Measurements from ENCODE around the gene NPBWR2.

Gene NPBWR2

GRCh38 chr20:64065062-64065973, 42.0 kb downstream of the NPBWR2 start:
- Mint-ChIP-seq H3K36me3 (no peaks in the 10 kb centered on the region), H3K9me3 (no peaks in the 10 kb centered on the region), H3K4me1 (peaks cover 37% of the 10 kb centered on the region), H3K4me3 (peak overlapping the region; percentile 48), H3K27ac (peak overlapping the region; percentile 88), H3K27me3 (no peaks in the 10 kb centered on the region)
- no peak for DNase-seq (ENCODE audit: low spot score in 2 of 2)
- ATAC-seq (ENCODE audit: low read depth), result peak; percentile 23

DNA sequence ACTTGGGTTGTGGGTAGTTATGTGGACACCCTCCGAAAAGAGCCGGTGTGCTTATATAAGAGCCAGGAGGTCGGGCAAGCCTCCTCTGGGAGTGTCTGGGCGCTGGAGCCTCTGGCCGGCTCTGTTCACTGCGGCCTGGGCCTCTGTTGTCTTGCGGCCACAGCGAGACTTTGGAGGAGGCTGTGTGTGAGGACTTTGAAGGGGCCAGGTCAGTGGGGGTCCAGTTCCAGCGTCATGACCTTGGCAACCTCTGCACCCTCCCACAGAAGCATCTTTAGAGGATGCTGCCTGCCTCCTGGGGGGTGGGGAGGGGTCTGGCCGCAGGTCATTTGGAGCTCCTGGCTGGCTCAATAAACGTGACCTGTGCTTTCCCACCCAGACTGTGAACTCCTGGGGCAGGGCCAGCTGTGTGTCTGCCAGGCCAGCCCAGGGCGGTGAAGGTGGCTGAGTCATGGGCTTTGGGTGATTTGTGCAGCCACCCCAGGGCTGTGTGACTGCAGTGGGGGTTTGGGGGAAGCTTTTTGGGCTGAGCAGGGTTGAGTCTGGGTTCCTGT, 43.1 kb downstream of the NPBWR2 start:
- no peaks in the 10 kb centered on the region for H3K27me3 Mint-ChIP-seq
- peak overlapping the region; percentile 90 for H3K4me3 Mint-ChIP-seq
- DNase-seq (ENCODE audit: low spot score in 2 of 2), result no peak
- no peaks in the 10 kb centered on the region for H3K36me3 Mint-ChIP-seq
- no peaks in the 10 kb centered on the region for H3K9me3 Mint-ChIP-seq
- H3K27ac Mint-ChIP-seq, result peak overlapping the region; percentile 86
- no peak for ATAC-seq (ENCODE audit: low read depth)
- peaks cover 38% of the 10 kb centered on the region for H3K4me1 Mint-ChIP-seq

GRCh38 chr20:64063389-64064144, 43.8 kb downstream of the NPBWR2 start:
- Mint-ChIP-seq H3K27me3 (no peaks in the 10 kb centered on the region), H3K4me1 (peaks cover 39% of the 10 kb centered on the region), H3K27ac (peak overlapping the region; percentile 86), H3K9me3 (no peaks in the 10 kb centered on the region), H3K36me3 (no peaks in the 10 kb centered on the region), H3K4me3 (peak overlapping the region; percentile 90)
- no peak for ATAC-seq (ENCODE audit: low read depth)
- DNase-seq (ENCODE audit: low spot score in 2 of 2), result no peak

DNA sequence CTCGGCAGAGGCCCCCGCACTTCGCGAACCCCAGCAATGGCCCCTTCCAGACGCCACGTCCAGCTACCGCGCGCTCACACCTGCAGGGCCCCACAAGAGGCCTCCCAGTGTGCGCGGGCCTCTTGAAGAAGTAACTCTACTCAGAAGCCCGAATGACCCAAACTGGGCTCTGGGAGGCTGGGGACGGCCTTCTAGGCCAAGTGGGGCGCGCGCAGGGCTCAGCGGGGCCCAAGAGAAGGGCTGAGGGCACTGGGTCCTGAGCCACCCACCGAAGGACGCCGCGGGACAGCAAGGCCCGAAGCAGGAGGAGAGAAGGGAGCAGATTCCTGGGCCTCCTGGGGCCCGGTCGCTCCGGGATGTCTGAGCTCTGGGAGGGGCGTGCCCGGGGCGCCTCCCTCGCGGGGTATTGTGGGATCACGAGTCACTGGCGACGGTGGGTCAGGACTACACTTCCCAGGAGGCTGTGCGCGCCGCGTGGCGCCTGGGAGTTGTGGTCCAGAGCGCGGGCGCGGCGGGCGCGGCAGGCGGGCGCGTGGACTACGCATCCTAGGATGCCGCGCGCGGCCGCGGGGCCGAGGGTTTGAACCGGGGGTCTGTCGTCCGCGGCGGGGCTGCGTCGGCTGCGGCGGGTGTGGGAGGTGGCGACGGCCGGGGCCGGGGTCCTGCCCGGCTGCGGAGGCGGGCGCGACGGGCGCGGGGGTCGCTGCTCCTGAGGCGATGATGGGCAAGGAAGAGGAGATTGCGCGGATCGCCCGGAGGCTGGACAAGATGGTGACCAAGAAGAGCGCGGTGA, 44.6 kb downstream of the NPBWR2 start, which contains the start of gene TCEA2:
Gene TCEA2 (plus strand): TSS at position 603 of the 793 bp plus-strand sequence. CDS start 115 bp downstream, at position 718.
- DNase-seq (ENCODE audit: low spot score in 2 of 2) (peak; percentile 89 to 90), ATAC-seq (ENCODE audit: low read depth) (peak; percentile 85)
- H3K27me3 Mint-ChIP-seq, result no peaks in the 10 kb centered on the region
- peak within 1 kb of the TSS; percentile 90 for H3K4me3 Mint-ChIP-seq
- H3K27ac Mint-ChIP-seq, result peak within 1 kb of the TSS; percentile 86
- H3K36me3 Mint-ChIP-seq, result no peaks in the 10 kb centered on the region
- H3K4me1 Mint-ChIP-seq, result peaks cover 43% of the 10 kb centered on the region
- H3K9me3 Mint-ChIP-seq, result no peaks in the 10 kb centered on the region

GRCh38 chr20:64062276-64062595, 45.1 kb downstream of the NPBWR2 start:
- Mint-ChIP-seq H3K36me3 (no peaks in the 10 kb centered on the region), H3K27ac (no peak overlapping the region), H3K27me3 (no peaks in the 10 kb centered on the region), H3K4me3 (peak overlapping the region; percentile 19), H3K4me1 (peaks cover 45% of the 10 kb centered on the region), H3K9me3 (no peaks in the 10 kb centered on the region)
- DNase-seq (ENCODE audit: low spot score in 2 of 2) (no peak), ATAC-seq (ENCODE audit: low read depth) (no peak)

GRCh38 chr20:64058536-64058935, 48.8 kb downstream of the NPBWR2 start:
- ATAC-seq (ENCODE audit: low read depth), result peak; percentile 11
- no peak for DNase-seq (ENCODE audit: low spot score in 2 of 2)
- Mint-ChIP-seq H3K9me3 (no peaks in the 10 kb centered on the region), H3K4me3 (peak overlapping the region; percentile 56), H3K36me3 (peaks cover 3% of the 10 kb centered on the region), H3K27me3 (peaks cover 9% of the 10 kb centered on the region), H3K27ac (peak overlapping the region; percentile 82), H3K4me1 (peaks cover 21% of the 10 kb centered on the region)

DNA sequence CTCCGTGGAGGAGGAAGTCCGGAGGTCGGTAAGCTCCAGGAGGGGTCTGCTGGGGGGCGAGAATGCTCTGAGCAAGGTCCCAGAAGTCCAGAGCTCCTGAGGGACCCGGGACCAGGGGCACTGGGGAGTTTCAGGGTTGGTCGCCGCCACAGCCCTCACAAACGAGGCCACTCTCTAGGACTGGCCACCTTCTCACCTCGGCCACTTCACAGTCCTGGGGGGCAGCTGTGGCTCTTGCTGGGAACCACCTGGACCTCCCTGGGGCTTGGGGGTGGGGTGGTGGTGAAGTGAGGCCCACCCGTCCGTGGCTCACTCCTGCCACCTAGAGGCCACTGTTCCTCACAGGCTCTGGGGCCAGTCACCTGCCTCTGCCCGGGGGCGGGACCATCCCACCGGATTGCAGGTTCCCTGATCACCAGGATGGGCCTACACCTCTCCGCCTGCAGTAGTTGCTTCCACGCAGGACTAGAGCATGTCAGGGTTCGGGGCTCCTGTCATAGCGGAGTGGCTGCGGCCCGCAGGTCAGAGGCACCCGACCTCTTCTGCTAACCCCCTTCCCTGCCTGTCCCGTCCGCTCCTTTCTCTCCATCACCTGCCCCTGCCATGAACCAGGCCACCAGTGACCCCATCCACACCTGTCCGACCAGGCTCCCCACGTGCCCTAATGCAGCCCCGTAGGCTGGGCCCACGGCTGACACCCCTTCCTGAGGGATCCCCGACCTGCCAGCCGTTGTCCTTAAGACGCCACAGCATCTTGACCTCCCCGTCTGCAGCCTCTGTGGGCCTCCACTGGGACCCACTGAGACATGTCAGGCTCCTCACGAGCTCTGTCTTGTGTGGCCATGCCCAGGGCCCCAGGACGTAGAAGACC, 49.5 kb downstream of the NPBWR2 start:
- peak overlapping the region; percentile 56 for H3K4me3 Mint-ChIP-seq
- peak overlapping the region; percentile 82 for H3K27ac Mint-ChIP-seq
- H3K36me3 Mint-ChIP-seq, result peaks cover 3% of the 10 kb centered on the region
- peaks cover 15% of the 10 kb centered on the region for H3K27me3 Mint-ChIP-seq
- ATAC-seq (ENCODE audit: low read depth) (peak; percentile 83), DNase-seq (ENCODE audit: low spot score in 2 of 2) (peak; percentile 77 to 83)
- H3K4me1 Mint-ChIP-seq, result peaks cover 21% of the 10 kb centered on the region
- no peaks in the 10 kb centered on the region for H3K9me3 Mint-ChIP-seq

DNA sequence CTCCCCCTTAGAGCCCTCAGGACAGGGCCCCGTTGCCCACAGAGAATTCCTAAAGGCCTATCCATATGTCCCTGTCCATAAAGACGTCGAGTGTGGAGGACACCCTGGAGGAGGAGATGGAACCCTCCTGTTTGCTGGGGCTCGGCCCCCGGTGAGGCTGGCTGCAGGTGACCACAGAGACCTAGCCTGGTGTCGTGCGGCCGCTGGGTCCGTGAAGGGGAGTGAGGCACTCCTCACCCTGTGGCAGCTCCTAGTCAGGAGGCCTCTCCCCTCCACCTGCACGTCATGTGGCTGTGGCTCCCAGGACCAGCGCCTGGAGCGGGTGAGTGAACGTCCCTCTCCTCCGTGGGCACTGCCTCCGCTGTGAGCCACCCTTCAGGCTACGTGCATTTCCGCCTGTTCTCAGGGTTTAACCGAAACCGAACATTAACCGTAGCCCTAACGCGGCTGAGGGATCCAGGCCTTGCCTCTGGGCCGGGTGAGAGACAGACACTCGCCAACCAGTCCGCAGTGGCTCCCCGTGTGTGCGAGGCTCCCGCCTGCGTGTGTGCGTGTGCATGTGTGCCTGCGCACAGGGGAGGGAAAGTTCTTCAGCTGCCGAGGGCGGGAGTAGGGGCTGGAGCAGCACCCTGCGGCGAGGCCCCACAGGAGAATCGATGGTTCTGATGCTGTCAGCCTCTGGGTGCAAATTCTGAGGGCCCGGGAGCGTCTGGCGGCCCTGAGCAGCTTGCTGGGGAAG, 50.3 kb downstream of the NPBWR2 start:
- no peak overlapping the region for H3K27ac Mint-ChIP-seq
- peaks cover 19% of the 10 kb centered on the region for H3K27me3 Mint-ChIP-seq

DNA sequence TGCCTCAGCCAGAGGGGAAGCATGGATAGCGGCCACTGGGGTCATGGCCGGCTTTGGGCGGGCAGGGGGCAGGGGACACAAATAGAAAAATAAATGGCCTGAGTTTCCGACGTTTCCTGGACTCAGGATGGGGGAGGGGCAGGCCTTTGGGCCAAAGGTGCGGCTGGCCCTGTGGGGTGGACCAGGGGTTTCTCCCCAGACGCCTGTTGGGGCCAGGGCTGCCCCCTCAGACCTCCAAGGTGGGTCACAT, 50.8 kb downstream of the NPBWR2 start:
- DNase-seq (ENCODE audit: low spot score in 2 of 2) (no peak), ATAC-seq (ENCODE audit: low read depth) (no peak)
- Mint-ChIP-seq H3K4me1 (peaks cover 18% of the 10 kb centered on the region), H3K27me3 (peaks cover 22% of the 10 kb centered on the region), H3K27ac (no peak overlapping the region), H3K9me3 (no peaks in the 10 kb centered on the region), H3K4me3 (no peak overlapping the region), H3K36me3 (peaks cover 3% of the 10 kb centered on the region)

More for the DNA sequence above, 50.3 kb downstream of the NPBWR2 start:
- Mint-ChIP-seq H3K4me1 (peaks cover 19% of the 10 kb centered on the region), H3K36me3 (peaks cover 3% of the 10 kb centered on the region), H3K4me3 (peak overlapping the region; percentile 32), H3K9me3 (no peaks in the 10 kb centered on the region)
- peak; percentile 25 for ATAC-seq (ENCODE audit: low read depth)
- DNase-seq (ENCODE audit: low spot score in 2 of 2), result no peak

DNA sequence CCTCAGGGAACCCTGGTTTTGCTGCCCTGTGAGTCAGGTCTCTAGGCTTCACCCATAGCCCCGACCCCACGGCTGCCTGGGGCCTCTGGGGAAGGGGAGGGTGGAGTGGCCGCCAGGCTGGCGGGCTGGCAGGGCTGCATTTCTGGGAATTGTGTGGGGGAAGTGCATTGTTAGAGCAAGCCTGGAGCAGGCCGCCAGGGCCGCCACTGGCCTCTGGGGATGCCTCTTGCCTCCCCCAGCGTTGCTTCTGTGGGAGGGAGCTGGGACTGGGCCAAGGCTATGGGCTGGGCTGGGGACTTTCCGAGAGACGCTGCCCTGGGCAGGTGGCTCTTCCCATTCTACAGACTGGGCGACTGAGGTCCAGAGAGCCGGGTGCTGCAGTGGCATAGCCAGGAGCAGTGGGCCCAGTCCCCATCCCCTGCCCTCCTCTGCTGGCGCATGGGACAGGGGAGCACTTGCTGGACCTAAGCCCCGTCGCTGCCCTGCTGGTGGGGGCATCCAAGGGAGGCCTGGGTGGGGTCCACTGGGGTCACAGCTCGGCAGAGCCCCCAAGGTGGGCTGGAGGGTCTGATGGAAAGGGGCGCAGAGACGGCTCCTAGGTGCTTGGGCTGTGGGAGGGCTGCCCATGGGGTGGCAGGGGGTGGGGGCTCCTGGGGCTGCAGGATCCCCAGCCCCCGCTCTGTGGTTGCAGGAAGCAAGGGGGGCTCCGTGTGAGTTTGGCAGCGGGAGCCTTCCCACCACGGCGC, 51.3 kb downstream of the NPBWR2 start:
- ATAC-seq (ENCODE audit: low read depth), result no peak
- Mint-ChIP-seq H3K36me3 (peaks cover 3% of the 10 kb centered on the region), H3K4me3 (no peak overlapping the region), H3K9me3 (no peaks in the 10 kb centered on the region), H3K27me3 (peaks cover 23% of the 10 kb centered on the region), H3K27ac (no peak overlapping the region), H3K4me1 (peaks cover 18% of the 10 kb centered on the region)
- DNase-seq (ENCODE audit: low spot score in 2 of 2), result no peak

- Mint-ChIP-seq H3K36me3 (peaks cover 3% of the 10 kb centered on the region), H3K4me1 (peaks cover 21% of the 10 kb centered on the region), H3K4me3 (no peak overlapping the region), H3K27me3 (peaks cover 27% of the 10 kb centered on the region), H3K27ac (no peak overlapping the region), H3K9me3 (no peaks in the 10 kb centered on the region)
- ATAC-seq (ENCODE audit: low read depth), result no peak
- DNase-seq (ENCODE audit: low spot score in 2 of 2), result no peak
These were observed 51.9 kb downstream of the NPBWR2 start for GRCh38 chr20:64055396-64055892.

Measured in memory B cell (primary cell).